Mesenchymal stem cell (in vitro differentiated cells and primary cell): ENCODE data around the gene CCM2.

Experiments
- DNase-seq: peaks from one replicate; pipeline ENCODE4 v3.0.0-alpha.2; 2013
- H2AFZ ChIP-seq: one replicate; pipeline ENCODE4 v1.6.1; 2013; ENCODE audit warnings: low read depth, mild to moderate bottlenecking, control low read depth, inconsistent platforms, low read length, moderate library complexity
- H2AK5ac ChIP-seq: 2 replicates; pipeline ENCODE4 v1.6.1; 2013; ENCODE audit warnings: low read length, moderate library complexity, mild to moderate bottlenecking, inconsistent platforms; ENCODE audit not compliant: severe bottlenecking
- H2BK120ac ChIP-seq: one replicate; pipeline ENCODE4 v1.6.1; 2013; ENCODE audit warnings: low read depth, mild to moderate bottlenecking, inconsistent platforms, low read length, moderate library complexity
- H2BK12ac ChIP-seq, 2 experiments: one replicate each; pipeline ENCODE4 v1.6.1; 2013; ENCODE audit warnings: inconsistent platforms in 2 of 2, low read length in 2 of 2, mild to moderate bottlenecking in 2 of 2, moderate library complexity in 2 of 2, control low read depth in 1 of 2
- H2BK15ac ChIP-seq: one replicate; pipeline ENCODE4 v1.6.1; 2013; ENCODE audit warnings: mild to moderate bottlenecking, low read depth, inconsistent platforms; ENCODE audit not compliant: poor library complexity, severe bottlenecking
- H2BK5ac ChIP-seq: 2 replicates; pipeline ENCODE4 v1.6.1; 2013; ENCODE audit warnings: low read depth, mild to moderate bottlenecking, low read length, control low read depth, inconsistent platforms; ENCODE audit not compliant: poor library complexity, severe bottlenecking
- H3K14ac ChIP-seq, 2 experiments: one replicate each; pipeline ENCODE4 v1.6.1; 2013; ENCODE audit warnings: inconsistent platforms in 2 of 2, low read length in 2 of 2, control low read depth in 1 of 2, mild to moderate bottlenecking in 1 of 2, moderate library complexity in 1 of 2
- H3K18ac ChIP-seq, 2 experiments: one replicate each; pipeline ENCODE4 v1.6.1; 2013; ENCODE audit warnings: inconsistent platforms in 2 of 2, low read length in 2 of 2, control low read depth in 1 of 2, low read depth in 1 of 2, mild to moderate bottlenecking in 1 of 2
- H3K23ac ChIP-seq, 2 experiments: one replicate each; pipeline ENCODE4 v1.6.1; 2013; ENCODE audit warnings: inconsistent platforms in 2 of 2, low read length in 2 of 2, mild to moderate bottlenecking in 2 of 2, moderate library complexity in 2 of 2, control low read depth in 1 of 2
- H3K27ac ChIP-seq: 2 replicates; pipeline ENCODE4 v1.5.1; 2013; ENCODE audit warnings: mild to moderate bottlenecking, moderate library complexity, low read length, control low read depth, inconsistent platforms; ENCODE audit not compliant: poor library complexity, severe bottlenecking
- H3K27me3 ChIP-seq, 2 experiments: 2 replicates each; pipeline versions ENCODE4 v1.6.1 to v1.7.0; 2013; ENCODE audit warnings: low read length in 2 of 2, mild to moderate bottlenecking in 2 of 2, moderate library complexity in 2 of 2, control low read depth in 1 of 2, inconsistent platforms in 1 of 2; ENCODE audit not compliant: control insufficient read depth in 1 of 2, insufficient read depth in 1 of 2
- H3K36me3 ChIP-seq, 2 experiments: 2 replicates each; pipeline versions ENCODE4 v1.6.1 to v1.7.0; 2013; ENCODE audit warnings: low read length in 2 of 2, control low read depth in 1 of 2, inconsistent platforms in 1 of 2, low read depth in 1 of 2, mild to moderate bottlenecking in 1 of 2; ENCODE audit not compliant: insufficient read depth in 2 of 2, control insufficient read depth in 1 of 2
- H3K4ac ChIP-seq, 2 experiments: one replicate each; pipeline ENCODE4 v1.6.1; 2013; ENCODE audit warnings: inconsistent platforms in 2 of 2, low read length in 2 of 2, mild to moderate bottlenecking in 2 of 2, moderate library complexity in 2 of 2, control low read depth in 1 of 2, low read depth in 1 of 2
- H3K4me1 ChIP-seq: 2 replicates; pipeline ENCODE4 v1.6.1; 2013; ENCODE audit warnings: low read depth, low read length, control low read depth; ENCODE audit not compliant: control insufficient read depth, insufficient read depth
- H3K4me2 ChIP-seq: 2 replicates; pipeline ENCODE4 v1.6.1; 2013; ENCODE audit warnings: low read length, mild to moderate bottlenecking, inconsistent platforms; ENCODE audit not compliant: poor library complexity, severe bottlenecking
- H3K4me3 ChIP-seq, 2 experiments: 2 replicates each; pipeline versions ENCODE4 v1.5.1 to v1.7.0; 2013; ENCODE audit warnings: low read length in 2 of 2, mild to moderate bottlenecking in 2 of 2, control low read depth in 1 of 2, low read depth in 1 of 2; ENCODE audit not compliant: insufficient read depth in 1 of 2
- H3K79me1 ChIP-seq: replicated peaks from 2 replicates; pipeline ENCODE4 v1.6.1; 2013; ENCODE audit warnings: mild to moderate bottlenecking, control low read depth, low read length, inconsistent platforms; ENCODE audit not compliant: poor library complexity, severe bottlenecking
- H3K9ac ChIP-seq: 2 replicates; pipeline ENCODE4 v1.7.0; 2013; ENCODE audit warnings: mild to moderate bottlenecking, low read length, moderate library complexity
- H3K9me3 ChIP-seq: 2 replicates; pipeline ENCODE4 v1.7.0; 2013; ENCODE audit warnings: mild to moderate bottlenecking, low read length; ENCODE audit not compliant: control insufficient read depth
- H4K8ac ChIP-seq: one replicate; pipeline ENCODE4 v1.6.1; 2013; ENCODE audit warnings: inconsistent platforms, mild to moderate bottlenecking, low read length, moderate library complexity
- H4K91ac ChIP-seq: one replicate; pipeline ENCODE4 v1.6.1; 2013; ENCODE audit warnings: mild to moderate bottlenecking, low read length, inconsistent platforms
- WGBS: methylation state at CpG from one replicate; pipeline ENCODE4 v1.1.7; 2013; ENCODE audit warnings: mixed read lengths; 5-methylcytosine and 5-hydroxymethylcytosine counted together

The CCM2 gene

DNA sequence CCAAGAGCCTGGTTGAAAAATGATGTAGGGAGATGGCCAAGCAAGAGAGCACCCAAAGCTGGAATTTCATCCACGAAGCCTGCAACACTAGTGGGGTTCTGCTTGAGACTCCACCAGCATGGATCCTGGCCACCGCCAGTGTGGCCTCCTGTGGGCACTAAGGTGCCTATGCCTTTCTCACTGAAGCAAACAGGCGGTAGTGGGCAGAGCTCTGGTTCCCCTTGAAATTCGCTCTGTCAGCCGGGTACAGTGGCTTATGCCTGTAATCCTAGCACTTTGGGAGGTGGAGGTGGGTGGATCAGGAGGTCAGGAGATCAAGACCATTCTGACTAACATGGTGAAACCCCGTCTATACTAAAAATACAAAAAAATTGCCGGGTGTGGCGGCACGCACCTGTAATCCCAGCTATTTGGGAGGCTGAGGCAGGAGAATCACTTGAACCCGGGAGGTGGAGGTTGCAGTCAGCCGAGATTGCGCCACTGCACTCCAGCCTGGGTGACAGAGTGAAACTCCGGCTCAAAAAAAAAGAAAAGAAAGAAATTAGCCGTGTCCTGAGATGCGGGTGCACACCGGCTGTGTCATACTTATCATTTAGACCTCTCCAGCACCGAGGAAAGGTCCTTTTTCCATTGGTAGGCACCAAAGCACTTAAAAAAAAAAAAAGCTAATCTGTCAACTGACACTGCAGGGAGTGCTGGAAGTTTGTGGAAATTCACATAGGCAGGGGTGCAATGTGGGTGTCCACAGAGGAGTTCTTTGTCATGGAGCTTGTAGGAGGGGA lies 28.3 kb downstream of the CCM2 start:
- Histone ChIP-seq H3K14ac (no peak overlapping the region), H3K9ac (no peak overlapping the region), H4K91ac (no peak overlapping the region), H3K27me3 (no peaks in the 10 kb centered on the region), H3K79me1 (peaks cover 37% of the 10 kb centered on the region), H3K4ac (no peak overlapping the region), H2BK15ac (peak overlapping the region; percentile 93), H3K4me3 (no peak overlapping the region), H3K4me2 (no peak overlapping the region), H3K4me1 (peaks cover 20% of the 10 kb centered on the region), H3K23ac (no peak overlapping the region), H2AFZ (no peak overlapping the region), H2BK5ac (no peak overlapping the region), H3K36me3 (peaks cover 21 to 40% of the 10 kb centered on the region in 2 experiments), H3K18ac (peak overlapping the region in 1 of 2 experiments; percentile 86), H3K27ac (no peak overlapping the region), H2BK12ac (peak overlapping the region in 1 of 2 experiments; percentile 89), H4K8ac (peak overlapping the region; percentile 41), H2AK5ac (no peak overlapping the region), H2BK120ac (peak overlapping the region; percentile 19), H3K9me3 (no peaks in the 10 kb centered on the region)
- WGBS: 96% methylated on average over 17 of the region's 17 CpGs
- no peak for DNase-seq

DNA sequence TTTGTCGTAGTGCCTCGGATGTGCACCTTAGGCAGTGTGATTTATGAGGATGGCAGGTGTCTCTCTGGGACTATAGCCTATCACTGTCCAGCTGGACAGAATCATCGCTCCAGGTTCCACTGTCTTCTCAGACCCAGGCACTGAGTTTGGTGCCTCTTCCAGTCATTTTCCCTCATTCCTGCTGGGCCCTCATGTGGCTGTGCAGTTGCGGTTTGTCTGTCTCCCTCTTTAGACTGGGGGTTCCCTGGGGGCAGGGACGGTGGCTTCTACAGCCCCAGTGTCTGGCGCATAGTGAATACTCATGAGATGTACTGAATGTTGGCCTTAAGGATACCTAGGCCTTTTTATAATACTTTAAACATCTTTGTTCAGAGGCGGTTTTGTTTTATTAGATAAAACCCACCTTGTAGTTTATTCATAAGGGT lies 28.9 kb downstream of the CCM2 start:
- no peak overlapping the region for H3K14ac ChIP-seq
- no peak overlapping the region for H2BK12ac ChIP-seq
- no peak overlapping the region for H3K4ac ChIP-seq
- no peaks in the 10 kb centered on the region for H3K9me3 ChIP-seq
- H3K79me1 ChIP-seq: peaks cover 36% of the 10 kb centered on the region
- H2BK15ac ChIP-seq: no peak overlapping the region
- no peak overlapping the region for H2AFZ ChIP-seq
- 86% methylated on average over 4 of the region's 7 CpGs for WGBS
- H2AK5ac ChIP-seq: no peak overlapping the region
- H2BK120ac ChIP-seq: no peak overlapping the region
- H3K9ac ChIP-seq: no peak overlapping the region
- H3K4me2 ChIP-seq: no peak overlapping the region
- peaks cover 25% of the 10 kb centered on the region for H3K4me1 ChIP-seq
- no peak overlapping the region for H3K18ac ChIP-seq
- no peak overlapping the region for H3K27ac ChIP-seq
- no peak overlapping the region for H3K23ac ChIP-seq
- DNase-seq: no peak
- no peak overlapping the region for H4K91ac ChIP-seq
- H2BK5ac ChIP-seq: no peak overlapping the region
- no peaks in the 10 kb centered on the region for H3K27me3 ChIP-seq
- H3K36me3 ChIP-seq: peaks cover 21 to 40% of the 10 kb centered on the region in 2 experiments
- no peak overlapping the region for H3K4me3 ChIP-seq
- no peak overlapping the region for H4K8ac ChIP-seq

DNA sequence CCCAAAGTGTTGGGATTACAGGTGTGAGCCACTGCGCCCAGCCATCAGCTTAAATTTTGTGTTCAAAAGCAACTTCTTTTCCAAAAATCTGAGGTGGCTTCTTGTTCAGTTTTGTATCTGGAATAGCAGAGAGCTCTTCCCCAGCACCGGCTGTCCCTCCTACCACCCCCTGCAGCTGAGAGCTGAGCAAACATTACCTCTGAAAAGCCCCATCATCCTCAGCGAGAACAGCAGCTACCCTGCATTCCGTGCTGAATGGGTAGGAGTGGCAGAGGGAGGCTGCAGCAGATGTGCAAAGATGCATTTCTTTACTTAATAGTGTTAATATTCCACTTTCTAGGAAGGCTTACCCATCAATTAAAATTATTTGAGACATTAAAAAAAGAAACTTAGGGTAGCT lies 31.8 kb downstream of the CCM2 start:
- Histone ChIP-seq H3K4me2 (no peak overlapping the region), H2BK12ac (no peak overlapping the region), H4K91ac (peak overlapping the region; percentile 78), H3K4me3 (no peak overlapping the region), H3K18ac (no peak overlapping the region), H3K9me3 (no peaks in the 10 kb centered on the region), H2BK120ac (no peak overlapping the region), H4K8ac (no peak overlapping the region), H3K4ac (no peak overlapping the region), H3K4me1 (peaks cover 26% of the 10 kb centered on the region), H3K27me3 (no peaks in the 10 kb centered on the region), H3K9ac (no peak overlapping the region), H3K14ac (no peak overlapping the region), H3K27ac (no peak overlapping the region), H3K79me1 (peaks cover 43% of the 10 kb centered on the region), H3K23ac (no peak overlapping the region), H2BK5ac (no peak overlapping the region), H2AK5ac (no peak overlapping the region), H2AFZ (no peak overlapping the region), H2BK15ac (no peak overlapping the region), H3K36me3 (peaks cover 21 to 31% of the 10 kb centered on the region in 2 experiments)
- WGBS: 100% methylated on average over 1 of the region's 4 CpGs
- no peak for DNase-seq

DNA sequence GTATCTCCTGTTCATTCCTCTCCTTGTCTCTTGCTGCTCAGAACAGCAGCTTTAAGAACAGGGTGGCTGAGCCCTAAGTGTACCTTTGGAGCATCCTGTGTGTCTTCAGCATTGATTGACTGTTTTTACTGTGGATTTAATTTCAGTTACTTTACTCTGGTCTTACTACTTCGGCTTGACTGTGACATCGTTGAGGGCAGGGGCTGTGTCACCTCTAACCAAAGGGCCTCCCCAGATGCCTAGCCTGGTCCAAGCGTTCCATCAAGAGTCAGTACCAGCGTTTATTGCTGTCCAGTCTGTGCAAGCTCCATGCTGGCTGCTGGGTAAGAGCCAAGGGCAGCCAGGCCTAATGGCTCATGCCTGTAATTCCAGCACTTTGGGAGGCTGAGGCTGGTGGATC lies 32.4 kb downstream of the CCM2 start:
- Histone ChIP-seq H3K14ac (no peak overlapping the region), H3K4me3 (no peak overlapping the region), H2BK15ac (no peak overlapping the region), H2BK120ac (no peak overlapping the region), H3K4me1 (peaks cover 21% of the 10 kb centered on the region), H3K27me3 (no peaks in the 10 kb centered on the region), H2BK5ac (no peak overlapping the region), H3K27ac (peak overlapping the region; percentile 0), H2AK5ac (no peak overlapping the region), H3K36me3 (peaks cover 16 to 25% of the 10 kb centered on the region in 2 experiments), H2AFZ (no peak overlapping the region), H4K91ac (no peak overlapping the region), H2BK12ac (no peak overlapping the region), H3K18ac (no peak overlapping the region), H3K4ac (no peak overlapping the region), H4K8ac (no peak overlapping the region), H3K9me3 (no peaks in the 10 kb centered on the region), H3K4me2 (peak overlapping the region; percentile 14), H3K9ac (no peak overlapping the region), H3K23ac (no peak overlapping the region), H3K79me1 (peaks cover 41% of the 10 kb centered on the region)
- DNase-seq: no peak
- WGBS: 88% methylated on average over 4 of the region's 4 CpGs
